ENCODE measurements around the gene AHCTF1.

DNA sequence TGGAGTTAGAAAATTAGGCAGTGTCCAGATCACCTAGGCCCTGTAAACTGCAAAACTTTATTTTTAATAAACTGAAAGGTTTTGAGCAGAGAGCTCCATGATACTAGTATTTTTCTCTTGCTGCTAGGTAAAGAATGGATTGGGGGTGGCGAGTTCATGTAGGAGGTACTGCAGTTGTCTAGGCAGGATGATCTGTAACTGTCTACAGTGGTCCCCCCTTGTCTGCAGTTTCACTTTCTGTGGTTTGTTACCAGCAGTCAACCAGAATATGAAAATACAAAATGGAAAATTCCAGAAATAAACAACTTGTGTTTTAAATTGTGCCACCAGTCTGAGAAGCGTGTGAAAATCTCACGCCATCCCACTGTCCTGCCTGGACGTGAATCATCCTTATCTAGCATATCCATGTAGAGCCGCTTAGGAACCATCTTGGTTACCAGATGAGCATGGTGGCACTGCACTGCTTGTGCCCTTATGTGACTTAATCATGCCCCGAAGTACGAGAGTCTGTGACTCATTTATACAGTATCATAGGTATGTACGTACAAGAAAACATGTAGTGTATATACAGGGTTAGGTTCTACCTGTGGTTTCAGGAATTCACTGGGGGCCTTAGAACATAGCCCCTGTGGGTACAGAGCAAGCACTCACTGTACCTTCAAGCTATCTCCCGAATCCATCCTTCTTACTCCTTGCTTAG lies 94.2 kb downstream of the AHCTF1 start:
- TF ChIP-seq POLR2A (IDR thresholded peaks at IDR 0.05) = no peak
- TF ChIP-seq CTCF (IDR thresholded peaks at IDR 0.05) = no peak
- no peak for TF ChIP-seq EP300 (IDR thresholded peaks at IDR 0.05)

All from sigmoid colon (tissue), 4 donors.